Stimulated activated CD8-positive, alpha-beta memory T cell treated with anti-CD3 and anti-CD28 coated beads, Interleukin-7, amount 100 ng/mL, for 1 hour (primary cell): ENCODE data around the gene FSTL4.

Experiments used
- DNase-seq, 2 donors: peaks; one replicate each; pipeline ENCODE4 v3.0.0-alpha.2; 2020; ENCODE audit warnings: low read depth in 2 of 2

The FSTL4 gene

GRCh38 chr5:133428072-133428660 lies 184.2 kb downstream of the FSTL4 start:
- no peak for DNase-seq

- DNase-seq, result no peak
Measured at GRCh38 chr5:133427121-133427777, 185.1 kb downstream of the FSTL4 start.

GRCh38 chr5:133426264-133426663 lies 186.1 kb downstream of the FSTL4 start:
- DNase-seq, result no peak

GRCh38 chr5:133425764-133426163 lies 186.6 kb downstream of the FSTL4 start:
- DNase-seq, result no peak

- no peak for DNase-seq
Measured at GRCh38 chr5:133425222-133425621, 187.1 kb downstream of the FSTL4 start.

- peak; percentile 25 to 35 for DNase-seq
Measured at GRCh38 chr5:133423618-133424282, 188.6 kb downstream of the FSTL4 start.

GRCh38 chr5:133423011-133423617 lies 189.2 kb downstream of the FSTL4 start:
- no peak for DNase-seq

- DNase-seq, result no peak
Measured at GRCh38 chr5:133421806-133422205, 190.5 kb downstream of the FSTL4 start.

- no peak for DNase-seq
Measured at GRCh38 chr5:133421394-133421793, 190.9 kb downstream of the FSTL4 start.

- no peak for DNase-seq
Measured at GRCh38 chr5:133420440-133421301, 191.7 kb downstream of the FSTL4 start.

GRCh38 chr5:133415906-133416305 lies 196.4 kb downstream of the FSTL4 start:
- DNase-seq, result no peak

GRCh38 chr5:133415506-133415905 lies 196.8 kb downstream of the FSTL4 start:
- DNase-seq, result no peak

- DNase-seq, result no peak
Measured at GRCh38 chr5:133412661-133413060, 199.7 kb downstream of the FSTL4 start.

GRCh38 chr5:133410335-133410828 lies 202.0 kb downstream of the FSTL4 start:
- DNase-seq, result no peak

GRCh38 chr5:133409210-133409674 lies 203.1 kb downstream of the FSTL4 start:
- no peak for DNase-seq

- DNase-seq, result no peak
Measured at GRCh38 chr5:133408322-133408721, 204.0 kb downstream of the FSTL4 start.

- DNase-seq, result no peak
Measured at GRCh38 chr5:133406977-133407632, 205.2 kb downstream of the FSTL4 start.

- DNase-seq, result no peak
Measured at GRCh38 chr5:133406208-133406976, 205.9 kb downstream of the FSTL4 start.

- DNase-seq, result no peak
Measured at GRCh38 chr5:133405275-133406034, 206.9 kb downstream of the FSTL4 start.
